ENCODE data around the gene ATG3. TPM values are rescaled to one million over a fixed set of nuclear protein-coding genes. Genes with fewer than 3 reads are reported as not detected.
"Not testable (repeated sequence)": the region's sequence is repeated elsewhere in the genome, so short reads cannot be mapped to it uniquely, and the experiment has no call there.

ATG3 gene
- total and polyA plus RNA-seq, 12 donors, result 25.3 to 128 (median 68.5) TPM

DNA sequence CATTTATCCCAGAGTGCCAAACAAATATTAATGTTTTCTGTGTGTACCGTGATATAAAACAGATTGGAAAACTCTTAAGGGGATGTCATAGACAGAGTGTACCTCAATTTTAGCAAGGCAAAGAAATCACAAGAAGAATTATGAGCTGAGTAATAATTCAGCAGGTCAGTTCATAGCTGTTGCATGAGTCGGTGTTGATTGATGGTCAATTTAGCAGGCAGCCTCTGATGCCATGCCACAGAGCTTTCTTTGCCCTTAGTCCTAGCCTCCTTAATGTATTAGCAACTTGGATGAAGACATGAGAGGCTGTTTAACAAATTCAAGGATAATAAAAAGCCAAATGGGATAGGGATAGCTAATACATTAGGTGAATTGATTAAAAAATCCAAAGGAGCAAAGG lies 6.9 kb upstream of the ATG3 start:
- WGBS, 4 donors, result 75 to 82% (median 80%) methylated on average over 2 of the region's 2 CpGs
- Histone ChIP-seq H3K4me1 (replicated peaks in 1 of 2) (peaks cover 0 to 6% of the 10 kb centered on the region in 2 donors), H3K4me3 (no peak overlapping the region), H3K36me3 (replicated peaks in 1 of 2) (peaks cover 0 to 20% of the 10 kb centered on the region in 2 donors), H3K27ac (no peak overlapping the region), H3K27me3 (no peaks in the 10 kb centered on the region), H3K9me3 (replicated peaks in 1 of 3) (no peaks in the 10 kb centered on the region)
- TF ChIP-seq, protein P1, sequence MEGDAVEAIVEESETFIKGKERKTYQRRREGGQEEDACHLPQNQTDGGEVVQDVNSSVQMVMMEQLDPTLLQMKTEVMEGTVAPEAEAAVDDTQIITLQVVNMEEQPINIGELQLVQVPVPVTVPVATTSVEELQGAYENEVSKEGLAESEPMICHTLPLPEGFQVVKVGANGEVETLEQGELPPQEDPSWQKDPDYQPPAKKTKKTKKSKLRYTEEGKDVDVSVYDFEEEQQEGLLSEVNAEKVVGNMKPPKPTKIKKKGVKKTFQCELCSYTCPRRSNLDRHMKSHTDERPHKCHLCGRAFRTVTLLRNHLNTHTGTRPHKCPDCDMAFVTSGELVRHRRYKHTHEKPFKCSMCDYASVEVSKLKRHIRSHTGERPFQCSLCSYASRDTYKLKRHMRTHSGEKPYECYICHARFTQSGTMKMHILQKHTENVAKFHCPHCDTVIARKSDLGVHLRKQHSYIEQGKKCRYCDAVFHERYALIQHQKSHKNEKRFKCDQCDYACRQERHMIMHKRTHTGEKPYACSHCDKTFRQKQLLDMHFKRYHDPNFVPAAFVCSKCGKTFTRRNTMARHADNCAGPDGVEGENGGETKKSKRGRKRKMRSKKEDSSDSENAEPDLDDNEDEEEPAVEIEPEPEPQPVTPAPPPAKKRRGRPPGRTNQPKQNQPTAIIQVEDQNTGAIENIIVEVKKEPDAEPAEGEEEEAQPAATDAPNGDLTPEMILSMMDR (IDR thresholded peaks at IDR 0.05), result no peak
- no peak for TF ChIP-seq POLR2A (IDR thresholded peaks at IDR 0.05)
- intact Hi-C loops (cut with DNase I), result no loop called here
- DNase-seq, result no peak

DNA sequence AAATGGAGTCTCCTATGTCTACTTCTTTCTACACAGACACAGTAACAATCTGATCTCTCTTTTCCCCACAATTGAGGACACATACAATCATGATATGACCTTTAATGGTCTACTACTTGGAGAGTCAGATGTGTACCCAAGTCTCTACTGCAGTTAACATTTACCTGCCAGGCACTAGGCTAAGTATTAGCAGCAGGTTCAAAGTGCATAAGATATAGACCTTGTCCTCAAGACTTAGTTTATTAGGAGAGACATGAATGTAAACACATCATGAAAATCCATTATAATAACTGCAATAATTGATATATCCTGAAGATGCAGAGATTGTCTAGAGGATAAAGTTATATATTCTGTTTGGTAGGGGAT lies 3.2 kb upstream of the ATG3 start:
- DNase-seq, result no peak
- intact Hi-C loops (cut with DNase I), result no loop called here
- no peak overlapping the region for H3K27ac ChIP-seq
- no peak overlapping the region for H3K4me3 ChIP-seq
- H3K27me3 ChIP-seq, result no peaks in the 10 kb centered on the region
- TF ChIP-seq POLR2A (IDR thresholded peaks at IDR 0.05), result no peak
- TF ChIP-seq, protein P1 (IDR thresholded peaks at IDR 0.05), result no peak
- H3K9me3 ChIP-seq (replicated peaks in 1 of 3), result no peaks in the 10 kb centered on the region
- peaks cover 0 to 12% of the 10 kb centered on the region in 2 donors for H3K36me3 ChIP-seq (replicated peaks in 1 of 2)
- peaks cover 16 to 24% of the 10 kb centered on the region in 2 donors for H3K4me1 ChIP-seq (replicated peaks in 1 of 2)

DNA sequence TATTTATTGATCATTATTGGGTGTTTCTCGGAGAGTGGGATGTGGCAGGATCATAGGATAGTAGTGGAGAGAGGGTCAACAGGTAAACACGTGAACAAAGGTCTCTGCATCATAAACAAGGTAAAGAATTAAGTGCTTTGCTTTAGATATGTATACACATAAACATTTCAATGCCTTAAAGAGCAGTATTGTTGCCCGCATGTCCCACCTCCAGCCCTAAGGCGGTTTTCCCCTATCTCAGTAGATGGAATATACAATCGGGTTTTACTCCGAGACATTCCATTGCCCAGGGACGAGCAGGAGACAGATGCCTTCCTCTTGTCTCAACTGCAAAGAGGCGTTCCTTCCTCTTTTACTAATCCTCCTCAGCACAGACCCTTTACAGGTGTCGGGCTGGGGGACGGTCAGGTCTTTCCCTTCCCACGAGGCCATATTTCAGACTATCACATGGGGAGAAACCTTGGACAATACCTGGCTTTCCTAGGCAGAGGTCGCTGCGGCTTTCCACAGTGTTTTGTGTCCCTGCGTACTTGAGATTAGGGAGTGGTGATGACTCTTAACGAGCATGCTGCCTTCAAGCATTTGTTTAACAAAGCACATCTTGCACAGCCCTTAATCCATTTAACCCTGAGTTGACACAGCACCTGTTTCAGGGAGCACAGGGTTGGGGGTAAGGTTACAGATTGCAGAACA lies 2.6 kb upstream of the ATG3 start:
- H3K36me3 ChIP-seq (replicated peaks in 1 of 2); H3K4me3 ChIP-seq; H3K9me3 ChIP-seq (replicated peaks in 1 of 3); DNase-seq; H3K27ac ChIP-seq; intact Hi-C loops (cut with DNase I); H3K27me3 ChIP-seq: not testable (repeated sequence)
- peaks cover 21 to 29% of the 10 kb centered on the region in 2 donors for H3K4me1 ChIP-seq (replicated peaks in 1 of 2)
- WGBS, 4 donors, result 82 to 87% (median 85%) methylated on average over 12 to 15 of the region's 15 CpGs

DNA sequence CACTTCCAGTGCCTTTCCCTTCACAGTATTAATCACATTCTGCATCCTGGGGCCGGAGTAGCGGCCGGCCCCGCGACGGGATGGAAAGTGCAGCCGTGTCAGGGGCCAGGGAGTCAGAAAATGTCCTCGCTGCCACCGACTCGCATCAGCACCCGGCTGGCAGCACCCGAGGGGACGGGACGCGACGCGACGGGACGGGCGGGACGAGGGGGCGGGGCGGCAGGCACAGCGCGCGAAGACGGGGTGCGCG lies 353 bp downstream of the ATG3 start:
- H3K4me1 ChIP-seq (replicated peaks in 1 of 2), result peaks cover 24 to 43% of the 10 kb centered on the region in 2 donors
- H3K27me3 ChIP-seq, result no peaks in the 10 kb centered on the region
- H3K9me3 ChIP-seq (replicated peaks in 1 of 3), result no peaks in the 10 kb centered on the region
- H3K27ac ChIP-seq, result peak overlapping the region; percentile 97 to 99 (median 99)
- peak overlapping the region; percentile 50 to 95 (median 80) for H3K4me3 ChIP-seq
- H3K36me3 ChIP-seq (replicated peaks in 1 of 2), result peaks cover 0 to 5% of the 10 kb centered on the region in 2 donors
- no peak for TF ChIP-seq POLR2A (IDR thresholded peaks at IDR 0.05)
- TF ChIP-seq, protein P1 (IDR thresholded peaks at IDR 0.05), result no peak
- no peak for DNase-seq
- WGBS, 4 donors, result 0 to 2% (median 1%) methylated on average over 9 to 29 of the region's 29 CpGs
- intact Hi-C loops (cut with DNase I), result no loop called here
